ENCODE measurements around the gene NPHP4.

The NPHP4 gene

DNA sequence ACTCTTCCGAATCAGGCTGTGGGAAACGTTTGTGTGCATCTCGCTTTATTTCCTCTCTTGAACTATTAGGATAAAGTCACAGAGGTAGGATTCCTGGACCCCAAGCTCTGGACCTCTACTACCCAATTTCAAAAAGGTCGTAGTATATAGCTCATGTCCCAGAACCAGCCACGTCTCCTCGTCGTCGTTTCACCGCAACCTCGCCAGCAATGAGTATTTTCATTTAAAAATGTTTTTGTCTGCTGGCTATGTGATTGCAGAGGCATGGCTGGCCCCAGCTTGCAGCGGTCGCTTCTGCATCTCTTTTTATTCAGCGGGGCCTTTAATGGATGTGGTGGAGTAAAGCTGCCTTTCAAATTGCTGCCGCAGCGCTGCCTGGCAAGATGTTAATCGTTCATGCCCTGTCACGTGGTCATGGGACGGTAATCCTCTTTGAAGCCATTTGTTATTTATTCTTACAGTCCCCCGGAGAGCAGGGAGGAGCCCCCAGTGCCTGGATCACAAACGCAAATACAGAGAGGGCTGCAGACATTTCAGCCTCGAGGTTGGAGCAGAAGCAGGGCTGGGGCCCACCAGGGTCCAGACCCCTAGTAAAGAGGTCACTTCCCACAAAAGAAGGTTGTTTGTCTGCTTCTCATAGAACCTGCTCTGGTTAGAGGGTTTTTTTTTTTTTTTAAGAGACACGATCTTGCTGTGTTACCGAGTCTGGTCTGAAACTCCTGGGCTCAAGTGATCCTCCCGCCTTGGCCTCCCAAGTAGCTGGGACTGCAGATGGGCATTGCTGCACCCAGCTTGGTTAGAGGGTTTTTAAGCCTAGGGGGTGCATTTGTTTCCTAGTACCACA, 11.6 kb upstream of the NPHP4 start:
- DNase-seq = peak in 1 of 6 experiments; percentile 41

DNA sequence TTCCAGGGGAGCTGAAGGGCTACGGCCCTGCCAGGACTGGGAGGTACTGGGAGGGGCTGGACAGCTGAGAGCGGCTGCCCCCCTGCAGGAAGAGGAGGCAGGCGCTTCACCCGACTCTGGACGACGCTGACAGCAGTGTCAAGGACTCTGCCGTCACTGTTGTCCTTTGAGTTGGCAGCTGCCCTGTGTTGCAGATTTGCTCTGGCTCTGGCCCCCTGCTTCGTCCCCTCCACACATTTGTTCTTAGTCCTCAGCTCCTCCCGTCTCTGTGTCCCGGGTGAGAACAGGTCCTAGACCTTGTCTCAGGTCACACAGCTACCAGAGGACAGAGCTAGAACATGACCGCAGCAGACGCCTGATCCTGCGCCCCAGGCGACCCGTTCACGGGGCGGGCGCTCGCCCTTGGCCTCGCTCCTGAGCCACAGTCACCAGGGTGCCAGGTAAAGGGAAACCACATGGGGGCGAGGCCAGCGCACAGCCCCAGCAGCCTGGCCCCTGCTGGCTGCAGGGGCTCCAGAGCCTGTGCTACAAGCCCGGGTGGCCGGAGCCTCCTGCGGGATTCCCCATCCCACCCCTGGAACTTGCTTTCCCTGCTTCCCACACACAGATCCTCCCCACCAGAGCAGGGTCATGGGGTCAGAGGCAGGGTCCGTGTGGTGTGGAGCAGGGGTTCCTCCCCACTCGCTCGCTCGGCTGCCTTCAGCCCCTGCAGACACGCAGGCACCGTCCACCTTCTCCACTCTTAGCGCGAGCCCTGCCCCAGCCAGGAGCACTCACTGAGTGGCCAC, 10.7 kb upstream of the NPHP4 start:
- DNase-seq = no peak

DNA sequence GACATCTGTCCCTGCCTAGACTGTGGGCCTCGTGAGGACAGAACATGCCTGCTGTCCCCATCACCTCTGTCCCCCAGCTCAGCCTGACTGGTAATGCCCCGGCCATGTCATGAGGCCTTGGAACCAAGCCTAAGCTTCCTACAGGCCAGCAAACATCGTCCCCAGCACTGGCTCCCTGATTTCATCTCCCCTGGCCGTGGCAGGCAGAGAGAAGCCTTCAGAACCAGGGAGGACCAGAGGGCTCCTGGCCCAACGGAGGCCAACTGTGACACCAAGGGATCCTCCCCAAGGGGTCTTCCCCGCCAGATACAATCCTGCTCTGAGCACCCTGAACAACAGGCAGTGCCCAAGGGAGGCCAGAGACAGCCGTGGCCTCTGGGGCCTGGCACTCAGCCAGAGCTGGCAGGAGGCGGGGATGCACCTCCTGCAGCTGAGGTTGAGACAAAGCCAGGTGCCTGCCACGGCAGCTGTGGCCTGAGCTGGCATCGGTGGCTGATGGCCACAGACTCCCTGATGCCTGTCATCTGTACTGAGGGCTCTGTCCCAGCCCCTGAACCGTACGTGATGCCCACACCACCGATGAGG, 9.9 kb upstream of the NPHP4 start:
- peak in 1 of 6 experiments; percentile 26 for DNase-seq

DNA sequence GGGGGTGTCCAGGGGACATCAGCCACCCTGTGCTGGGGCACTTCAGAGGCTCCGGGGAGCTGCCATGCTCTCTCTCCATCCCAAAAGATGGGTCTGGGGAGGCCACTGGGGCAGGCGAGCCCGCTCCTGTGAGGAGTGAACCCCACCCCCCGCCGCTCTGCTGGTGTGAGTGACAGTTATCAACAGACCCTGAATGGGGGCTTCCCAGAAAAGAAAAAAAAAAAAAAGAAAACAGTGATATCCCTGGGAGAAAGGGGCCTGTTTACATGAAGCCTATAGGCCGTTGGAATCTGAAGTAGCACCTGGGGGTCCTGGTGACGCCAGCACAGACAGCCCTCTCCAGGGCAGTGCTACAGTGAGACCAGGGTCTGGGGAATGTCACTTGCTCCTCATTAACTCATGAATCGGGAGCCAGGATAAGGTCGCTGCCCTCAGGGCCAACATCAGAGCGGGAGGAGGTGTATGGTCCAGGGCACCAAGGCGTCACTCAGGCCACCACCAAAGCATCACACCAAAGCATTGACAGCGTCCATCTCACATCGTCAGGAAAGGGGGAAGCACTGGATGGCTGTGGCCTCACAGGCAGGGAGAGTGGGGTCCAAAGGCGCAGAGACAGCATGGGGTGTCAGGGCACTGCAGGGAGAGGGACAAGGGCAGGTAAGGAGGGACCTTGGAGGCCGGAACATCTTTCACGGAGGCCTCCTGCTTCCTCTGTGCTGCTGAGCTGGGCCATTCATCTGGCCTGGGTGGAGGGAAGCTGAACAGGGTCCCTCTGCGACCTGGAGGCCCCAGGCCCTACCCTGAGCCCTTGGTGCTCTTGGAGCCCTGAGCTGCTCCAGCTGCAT, 8.4 kb upstream of the NPHP4 start:
- no peak for DNase-seq

DNA sequence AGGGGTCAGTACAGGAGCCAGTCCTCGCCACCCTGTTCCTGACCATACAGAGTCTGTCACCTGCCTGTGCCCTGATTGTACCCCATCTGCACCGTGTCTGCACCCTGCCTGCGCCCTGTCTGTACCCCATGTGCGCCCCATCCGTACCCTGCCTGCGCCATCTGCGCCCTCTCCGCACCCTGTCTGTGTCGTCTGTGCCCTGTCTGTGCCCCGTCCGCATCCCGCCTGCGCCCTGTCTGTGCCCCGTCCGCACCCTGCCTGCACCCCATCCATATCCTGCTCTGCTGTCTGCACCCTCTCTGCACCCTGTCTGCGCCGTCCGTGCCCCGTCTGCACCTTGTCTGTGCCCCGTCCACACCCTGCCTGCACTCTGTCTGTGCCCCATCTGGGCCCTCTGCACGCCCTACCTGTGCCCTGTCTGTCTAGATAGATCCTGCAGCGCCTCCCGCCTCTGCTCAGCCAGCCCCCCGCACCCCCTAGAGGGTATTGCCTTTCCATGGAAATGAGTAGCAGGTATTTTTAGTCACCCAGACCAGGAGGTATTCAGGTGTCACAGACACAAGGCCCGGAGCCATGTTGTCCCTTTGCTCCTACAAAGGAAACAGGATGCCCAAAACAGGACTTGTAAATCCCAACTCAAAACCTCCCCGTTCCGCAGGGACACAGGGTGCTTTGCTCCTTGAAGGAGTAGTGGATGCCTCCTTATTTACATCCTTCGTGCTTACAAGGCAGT, 7.7 kb upstream of the NPHP4 start:
- DNase-seq = no peak

DNA sequence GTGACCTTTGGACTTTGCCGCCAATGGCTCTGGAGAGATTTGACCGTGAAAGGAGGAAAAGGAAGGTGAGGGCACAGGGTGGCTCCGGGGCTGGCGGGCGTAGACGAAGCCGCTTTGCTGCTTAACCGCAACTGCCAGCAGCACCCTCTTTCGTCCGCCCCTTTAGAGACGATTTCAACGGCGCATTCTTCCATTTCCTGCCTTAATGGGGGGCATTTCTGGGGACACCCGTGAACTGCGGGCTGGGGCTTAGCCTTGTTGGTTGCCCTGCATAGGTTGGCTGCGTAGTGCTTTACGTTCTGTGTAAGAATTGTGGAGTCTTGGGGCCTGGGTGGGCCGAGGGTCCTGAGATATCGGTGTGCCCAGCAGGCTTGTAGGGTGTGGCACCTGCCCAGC, 6.7 kb upstream of the NPHP4 start:
- DNase-seq = no peak

DNA sequence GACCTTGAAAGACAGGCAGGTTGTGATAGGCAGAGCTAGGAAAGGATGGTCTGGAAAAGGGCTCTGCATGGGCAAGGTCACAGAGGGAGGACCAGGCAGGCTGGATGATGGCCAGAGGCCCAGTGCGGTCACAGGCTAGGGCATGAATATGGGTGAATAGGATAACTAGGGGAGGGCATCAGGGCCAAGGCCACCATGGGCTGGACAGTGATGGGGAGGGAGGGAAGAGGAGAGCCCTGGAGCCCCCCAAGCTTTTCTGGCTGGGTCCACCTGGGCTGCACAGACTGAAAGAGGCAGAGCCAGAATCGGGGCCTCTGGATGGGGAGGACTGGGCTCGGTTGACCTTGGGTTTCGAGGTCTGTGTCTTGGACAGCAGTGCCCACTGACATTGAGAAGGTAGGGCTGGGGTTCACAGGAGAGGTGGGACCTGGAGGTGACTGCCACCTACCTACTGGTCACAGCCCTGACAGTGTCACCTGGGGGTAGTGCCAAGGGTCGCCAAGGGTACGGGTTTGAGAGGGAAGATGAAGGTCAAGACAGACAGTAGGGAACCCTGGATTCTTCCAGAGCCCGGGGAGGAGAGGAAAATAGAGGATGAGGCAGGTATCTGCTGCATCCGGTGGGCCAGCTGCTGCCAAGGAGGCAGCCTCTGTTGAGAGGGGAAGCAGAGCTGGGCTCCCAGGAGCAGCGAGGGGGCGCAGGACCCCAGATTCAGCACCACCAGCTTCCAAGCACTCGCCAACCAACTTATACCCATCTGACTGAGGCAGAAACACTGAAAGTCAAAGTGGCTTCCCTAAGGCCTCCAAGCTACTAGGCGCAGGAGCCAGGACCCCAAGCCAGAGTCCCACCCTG, 6.1 kb upstream of the NPHP4 start:
- no peak for DNase-seq

DNA sequence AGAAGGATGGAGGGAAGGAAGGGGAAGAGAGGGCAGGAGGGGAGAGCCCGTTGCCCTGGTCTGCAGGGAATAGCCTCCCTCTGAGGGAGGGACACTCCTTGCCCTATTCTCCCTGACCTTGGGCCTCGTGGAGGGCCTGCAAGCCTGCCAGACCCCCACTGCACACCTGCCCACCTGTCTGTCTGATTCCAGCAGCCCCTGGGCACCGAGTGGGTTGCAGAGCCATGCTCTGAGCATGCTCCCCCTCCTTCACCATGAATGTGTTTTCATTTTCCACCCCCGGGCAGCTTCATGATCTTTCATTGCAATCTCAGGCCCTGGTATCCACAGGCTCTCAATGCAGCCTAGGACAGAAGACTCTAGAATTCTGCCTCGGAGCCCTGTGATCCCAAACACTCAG, 5.1 kb upstream of the NPHP4 start:
- DNase-seq = no peak

DNA sequence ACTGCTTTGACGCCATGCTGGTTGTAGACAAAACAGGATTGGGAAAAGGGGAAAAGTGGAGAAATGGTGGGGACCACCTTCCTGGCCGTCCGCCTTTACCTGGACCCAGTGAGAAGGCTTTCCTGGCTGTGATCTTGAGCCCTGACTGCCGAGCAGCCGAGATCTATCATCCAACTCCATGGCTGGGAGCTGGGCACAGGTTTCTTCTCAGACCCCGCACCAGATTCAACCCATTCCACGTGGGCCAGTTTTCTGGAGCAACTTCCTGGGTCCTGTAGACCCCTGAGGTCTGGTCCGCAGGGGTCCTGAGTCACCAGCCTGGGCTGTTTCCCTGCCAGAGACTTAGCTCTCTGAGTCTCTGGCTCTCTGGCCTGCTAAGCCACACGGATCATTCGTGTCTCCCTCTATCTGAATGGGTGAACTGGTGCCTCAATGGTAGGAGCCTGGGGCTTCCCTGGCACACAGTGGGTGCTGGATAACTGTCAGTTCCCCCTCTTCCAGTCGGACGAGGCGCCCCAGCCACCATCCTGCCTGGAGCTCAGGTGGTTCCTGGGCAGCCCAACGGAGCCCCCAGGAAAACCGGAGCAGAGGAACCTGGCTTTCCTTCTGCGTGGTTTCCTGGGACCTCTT, 4.5 kb upstream of the NPHP4 start:
- DNase-seq = no peak

DNA sequence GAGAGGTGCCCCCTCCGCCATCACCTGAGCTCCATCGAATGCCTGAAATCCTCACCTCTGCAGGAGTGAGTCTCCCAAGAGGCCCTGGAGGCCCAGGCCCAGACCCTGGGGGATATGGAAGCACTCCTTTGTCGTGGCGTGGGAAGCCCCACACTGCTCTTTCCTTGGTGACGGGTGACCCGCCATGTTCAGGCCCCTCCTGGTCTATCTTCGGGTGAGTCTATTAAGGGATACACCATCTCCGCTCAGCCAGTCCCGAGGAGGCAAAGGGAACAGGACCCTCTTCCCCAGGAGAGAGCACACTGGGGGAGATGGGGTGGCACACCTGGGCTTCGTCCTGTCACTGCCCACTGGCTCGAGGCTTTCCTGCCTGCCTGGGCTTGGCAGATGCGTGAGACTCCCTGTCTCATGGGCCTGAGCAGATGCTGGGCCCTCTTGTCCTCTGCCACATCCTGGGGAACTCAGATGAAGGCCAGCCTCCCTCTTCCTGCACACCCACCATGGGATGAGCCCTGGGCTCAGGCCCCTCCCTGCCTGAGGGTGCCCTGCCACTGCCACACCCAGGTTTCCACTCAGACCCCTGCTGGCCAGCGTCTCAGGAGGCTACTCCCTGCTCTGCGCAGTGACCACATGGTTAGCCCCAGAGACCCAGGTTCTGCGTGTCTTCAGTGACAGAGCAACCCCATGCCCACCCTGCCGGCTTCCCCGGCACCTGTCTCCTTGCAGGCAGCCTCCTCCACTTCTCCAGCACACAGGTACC, 3.8 kb upstream of the NPHP4 start:
- DNase-seq = no peak

DNA sequence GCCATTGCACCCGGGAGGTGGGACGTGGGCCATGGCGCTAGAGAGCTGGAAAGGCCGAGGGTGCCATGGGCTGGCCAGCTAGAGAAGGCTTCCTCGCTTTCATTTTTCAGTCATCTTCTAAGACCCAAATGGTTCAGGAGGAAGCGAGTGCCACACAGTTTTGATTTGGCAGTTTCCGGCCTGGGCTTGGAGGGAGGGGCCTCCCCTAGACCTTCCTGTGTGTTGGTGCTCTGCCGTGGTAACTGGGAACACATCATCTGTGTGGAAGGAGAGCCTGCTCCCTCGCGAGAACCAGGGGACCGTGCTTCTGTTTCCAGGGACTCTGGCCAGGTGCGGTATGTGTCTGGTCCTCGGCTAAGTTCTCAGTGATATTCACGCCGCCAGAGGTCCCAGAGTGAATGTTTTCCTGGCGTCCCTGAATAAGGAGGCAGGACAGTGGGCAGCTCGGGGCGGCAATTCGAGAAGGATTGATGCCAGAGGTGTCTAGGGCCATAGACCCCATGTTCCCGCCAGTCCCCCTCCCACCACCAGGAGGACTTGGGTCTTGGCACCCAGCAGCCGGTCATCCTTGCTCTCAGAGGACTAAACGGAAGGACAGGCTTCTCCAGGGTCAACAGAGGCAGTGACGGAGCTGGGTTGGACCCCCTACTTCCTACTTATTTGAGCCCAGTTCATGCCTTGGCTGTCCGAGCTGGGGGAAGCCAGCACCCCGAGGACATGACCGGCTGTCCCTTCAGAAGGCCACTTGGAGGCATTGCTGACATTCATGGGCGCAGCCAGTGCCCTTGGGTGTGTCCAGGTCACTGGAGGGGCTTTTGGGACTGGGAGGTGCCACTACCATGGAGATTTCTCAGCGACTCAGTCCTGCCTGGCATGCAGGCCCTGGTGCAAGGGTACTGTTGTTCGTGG, 2.7 kb upstream of the NPHP4 start:
- peak; percentile 30 to 72 (median 55) for DNase-seq

DNA sequence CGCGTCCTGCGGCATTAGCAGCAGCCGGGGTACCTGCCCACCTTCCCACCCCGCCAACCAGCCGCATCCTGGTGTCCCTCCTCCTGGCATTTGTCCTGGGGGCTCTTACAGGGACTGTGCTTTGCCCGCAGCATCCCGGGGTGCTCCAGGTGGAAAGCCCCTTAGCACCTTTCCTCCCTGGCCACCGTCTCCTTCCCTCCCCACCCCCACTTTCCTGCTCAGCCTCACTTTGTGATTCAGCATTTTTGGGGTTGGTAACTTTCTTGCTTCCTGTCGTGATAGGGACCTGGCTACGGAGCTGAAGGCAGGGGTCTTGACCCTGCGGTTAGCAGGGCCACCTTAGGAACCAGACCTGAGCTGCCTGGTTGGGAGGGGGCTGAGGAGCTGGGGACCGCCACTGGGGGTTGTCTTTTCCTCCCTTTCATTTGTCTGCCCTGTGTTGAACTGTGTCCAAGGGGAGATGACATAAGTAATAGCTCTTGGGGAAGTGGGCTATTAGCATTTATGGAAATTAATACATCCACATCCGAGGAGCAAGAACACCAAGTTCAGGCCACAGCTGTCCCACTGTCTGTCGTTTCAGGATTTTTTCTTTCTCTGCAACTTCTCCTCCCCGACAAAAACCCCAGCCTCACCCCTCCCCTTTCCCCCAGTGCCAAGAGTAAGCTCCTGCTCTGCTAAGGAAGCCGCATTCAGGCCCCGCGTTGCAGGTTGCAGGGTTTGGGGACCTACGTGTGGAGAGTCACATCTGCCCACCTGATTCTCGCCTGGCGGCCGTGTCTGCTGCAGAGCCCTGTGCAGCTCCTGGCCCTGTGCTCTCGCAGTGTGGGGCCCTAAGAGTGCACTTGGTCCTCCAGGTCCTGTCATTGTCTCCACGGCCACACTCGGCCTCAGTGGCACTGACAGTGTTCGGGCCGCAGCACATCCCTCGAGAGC, 1.6 kb upstream of the NPHP4 start:
- peak in 2 of 6 experiments; percentile 24 to 37 for DNase-seq

DNA sequence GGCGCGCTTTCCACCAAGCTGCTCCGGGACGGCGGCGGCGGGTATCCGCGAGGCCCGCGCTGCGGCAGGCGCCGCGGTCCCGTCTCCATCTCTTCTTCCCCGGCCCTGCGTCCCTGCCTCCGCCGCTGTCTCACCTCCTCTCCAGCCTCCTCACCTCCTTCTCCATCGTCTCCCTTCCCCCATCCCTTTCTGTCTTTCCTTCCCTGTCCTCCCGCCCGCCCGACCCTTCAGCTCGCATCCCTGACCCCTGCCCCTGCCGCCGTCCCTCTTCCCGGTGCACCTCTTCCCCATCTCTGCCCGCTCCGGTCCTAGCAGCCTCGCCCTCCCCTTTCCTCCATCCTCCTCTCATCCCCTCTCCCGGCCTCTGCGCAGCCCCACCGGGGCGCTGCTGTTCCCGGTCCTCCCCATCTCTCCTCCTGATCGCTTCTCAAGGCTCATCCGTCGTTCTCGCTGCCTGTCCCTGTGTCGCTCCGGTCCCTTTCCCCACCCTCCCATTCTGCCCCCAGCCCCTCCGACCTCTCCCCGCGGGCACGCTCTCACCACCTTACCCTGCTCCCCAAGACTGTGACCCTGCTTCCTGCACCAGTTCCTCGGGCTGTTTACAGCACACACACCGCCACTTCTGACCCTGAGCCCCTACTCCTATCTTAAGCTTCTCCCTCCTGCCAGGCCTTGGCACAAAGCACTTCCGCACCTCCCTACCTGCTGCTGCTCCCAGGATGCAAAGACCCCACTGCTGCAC, 760 bp upstream of the NPHP4 start:
- DNase-seq = peak in 3 of 6 experiments; percentile 26 to 40 (median 37)

DNA sequence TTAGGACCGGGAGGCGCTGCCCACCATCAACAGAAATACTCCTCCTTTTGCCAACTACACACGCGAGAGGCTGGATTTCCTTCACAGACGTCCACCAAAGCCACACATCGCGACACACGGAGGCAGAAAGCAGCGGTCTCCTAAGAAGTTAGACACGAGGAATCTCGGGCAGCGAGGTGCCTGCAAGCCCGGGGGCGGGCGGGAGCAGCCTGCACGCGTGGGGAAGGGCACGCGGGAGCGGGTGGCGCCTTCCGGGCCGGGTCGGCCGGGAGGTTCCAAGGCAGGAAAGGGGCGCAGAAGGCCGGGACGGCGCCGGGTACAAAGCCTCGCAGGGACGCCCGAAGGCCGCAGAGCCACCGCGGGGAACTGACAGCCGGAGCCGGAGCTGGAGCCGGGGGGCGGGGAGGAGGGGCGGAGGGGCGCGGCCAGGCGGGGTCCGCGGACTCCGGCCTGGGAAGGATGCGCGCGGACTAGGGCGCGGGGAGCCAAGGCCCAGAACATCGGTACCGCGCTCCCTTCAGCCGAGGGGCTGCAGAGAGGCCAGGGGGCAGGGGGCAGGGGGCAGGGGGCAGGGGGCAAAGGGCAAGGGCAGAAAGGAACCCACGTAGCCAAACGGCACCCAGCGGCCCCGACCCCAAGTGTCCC, 722 bp downstream of the NPHP4 start:
- DNase-seq = peak in 5 of 6 experiments; percentile 30 to 66 (median 54)

DNA sequence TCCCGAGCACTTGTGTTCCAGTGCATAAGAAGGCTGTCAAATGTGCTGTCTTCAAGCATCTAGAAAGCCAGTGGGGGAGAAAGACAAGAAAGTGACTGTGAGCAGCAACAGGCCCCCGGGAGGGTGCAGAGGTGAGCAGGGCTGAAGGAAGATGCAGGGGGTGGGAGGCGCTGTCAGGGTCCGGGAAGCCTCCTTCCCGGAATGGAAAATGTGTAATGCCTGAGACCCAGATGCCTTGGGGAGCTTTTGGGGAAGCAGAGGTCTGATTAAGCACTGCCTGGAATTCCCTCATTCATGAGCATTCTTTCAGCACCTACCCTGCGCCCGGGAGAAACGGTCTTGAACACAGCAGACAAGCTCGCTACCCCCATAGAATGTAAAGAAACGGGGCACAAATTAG, 1.3 kb downstream of the NPHP4 start:
- no peak for DNase-seq

DNA sequence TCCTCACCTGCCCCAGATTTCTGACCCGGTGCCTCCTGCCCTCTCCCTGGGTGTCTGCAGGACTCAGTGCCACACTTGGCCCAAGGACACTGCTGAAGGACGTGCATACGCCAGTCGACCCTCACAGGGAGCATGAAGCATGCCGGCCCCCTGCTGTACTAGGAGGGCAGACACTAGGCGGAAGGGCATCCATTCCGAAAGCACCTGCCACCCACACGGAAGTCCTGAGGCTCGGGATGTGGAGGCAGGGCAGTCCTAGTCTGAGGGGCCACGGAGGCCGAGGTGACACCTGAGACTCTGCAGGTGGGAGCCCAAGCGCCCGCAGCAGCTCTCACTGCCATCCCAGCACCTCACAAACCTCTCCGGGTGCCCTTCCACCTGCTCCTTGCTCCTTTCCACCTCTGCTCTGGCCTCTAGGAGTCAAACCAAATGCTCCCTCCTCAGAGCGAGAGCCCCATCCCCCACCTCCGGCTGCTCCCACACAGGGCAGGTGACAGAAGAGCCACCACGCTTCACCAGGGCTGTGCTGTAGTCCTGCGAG, 2.4 kb downstream of the NPHP4 start:
- DNase-seq = no peak

All from stimulated activated naive CD4-positive, alpha-beta T cell (primary cell).